K562 (cell line): Measurements from ENCODE around the gene ENSA. TPM values are rescaled to one million over a fixed set of nuclear protein-coding genes. Genes with fewer than 3 reads are reported as not detected.

Experiments
- ATAC-seq: fragments of 200-7000 bp; cut with Tn5 transposase; 3 replicates; pipeline ENCODE4 v1.9.1; 2020; ENCODE audit warnings: moderate library complexity
- Bru-seq: library from RNA; stranded (reverse); fragments of 400-500 nt; gene quantifications from one replicate; lab custom pipeline; 2021; lab: Mats Ljungman, UMichigan
- BruChase-seq, 2 experiments: library from RNA; stranded (reverse); fragments of 400-500 nt; gene quantifications; one replicate each; lab custom pipeline; 2021; lab: Mats Ljungman, UMichigan
- BruUV-seq: library from RNA; stranded (reverse); fragments of 400-500 nt; replicated peaks from 2 replicates; lab custom pipeline; 2021; lab: Mats Ljungman, UMichigan
- CTCF ChIA-PET: fragments of 300-600 bp; formaldehyde crosslinking; extraction: SDS; loops from one replicate; lab custom pipeline; 2021; ENCODE audit warnings: low intra/inter-chr PET ratio; lab: Yijun Ruan, JAX
- POLR2A ChIA-PET: fragments of 300-600, 350-650 bp; sonication (Branson Sonifier 250); formaldehyde crosslinking; extraction: SDS; loops from one replicate; lab custom pipeline; 2021; ENCODE audit warnings: antibody characterized with exemption, inconsistent platforms; lab: Yijun Ruan, JAX
- DNase-seq, 4 experiments: peaks; one replicate each; pipeline versions ENCODE4 v3.0.0 to v3.0.0-alpha.2; 2011 to 2018; ENCODE audit warnings: low spot score in 3 of 4, mixed read lengths in 3 of 4; ENCODE audit errors: extremely low read depth in 1 of 4
- FAIRE-seq: peaks from 2 replicates; lab custom pipeline; 2011; peaks lifted over from hg19 to GRCh38; lab: Jason Lieb, UNC
- H2AFZ ChIP-seq: 2 replicates; pipeline ENCODE4 v1.6.0; 2011; ENCODE audit warnings: low read depth, low read length, control low read depth, inconsistent platforms
- H3K27ac ChIP-seq: fragments of 200-600 bp; 3 replicates; pipeline ENCODE4 v1.8.0; 2011; ENCODE audit warnings: low read depth, mild to moderate bottlenecking, control low read depth, inconsistent platforms, low read length, moderate library complexity, mixed read lengths; ENCODE audit errors: extremely low read depth
- H3K27me3 ChIP-seq, 2 experiments: fragments of 300-600 bp in 1 of 2; 2 replicates in 1 of 2; 3 replicates in 1 of 2; pipeline versions ENCODE4 v1.6.0 to v1.8.0; 2011; ENCODE audit warnings: inconsistent platforms in 2 of 2, low read length in 2 of 2, mild to moderate bottlenecking in 1 of 2, mixed read lengths in 1 of 2, moderate library complexity in 1 of 2; ENCODE audit not compliant: control insufficient read depth in 2 of 2, insufficient read depth in 2 of 2
- H3K36me3 ChIP-seq: fragments of 300-600 bp; 3 replicates; pipeline ENCODE4 v1.8.0; 2011; ENCODE audit warnings: mild to moderate bottlenecking, low read length, inconsistent platforms; ENCODE audit not compliant: control insufficient read depth, insufficient read depth
- H3K4me1 ChIP-seq, 2 experiments: fragments of 200-600 bp in 1 of 2; replicated peaks in 1 of 2; 2 replicates in 1 of 2; 3 replicates in 1 of 2; pipeline versions ENCODE4 v1.5.1 to v1.8.0; 2011; ENCODE audit warnings: inconsistent platforms in 2 of 2, low read length in 2 of 2, mild to moderate bottlenecking in 1 of 2, mixed read lengths in 1 of 2, moderate library complexity in 1 of 2; ENCODE audit not compliant: control insufficient read depth in 2 of 2, insufficient read depth in 2 of 2
- H3K4me2 ChIP-seq: 2 replicates; pipeline ENCODE4 v1.6.1; 2011; ENCODE audit warnings: low read length, control low read depth, inconsistent platforms, mixed read lengths; ENCODE audit not compliant: insufficient read depth
- H3K4me3 ChIP-seq: fragments of 200-600 bp; sonication (generic), shearing (Covaris generic); 2 replicates; pipeline ENCODE4 v1.5.1; 2016; ENCODE audit warnings: control low read depth, inconsistent platforms
- H3K79me2 ChIP-seq: fragments of 200-600 bp; 3 replicates; pipeline ENCODE4 v1.8.0; 2011; ENCODE audit warnings: low read length, inconsistent platforms; ENCODE audit not compliant: control insufficient read depth, insufficient read depth
- H3K9ac ChIP-seq, 2 experiments: 2 replicates each; pipeline versions ENCODE4 v1.6.0 to v1.6.1; 2011; ENCODE audit warnings: low read depth in 2 of 2, low read length in 2 of 2, control low read depth in 1 of 2, inconsistent platforms in 1 of 2, mild to moderate bottlenecking in 1 of 2, mixed read lengths in 1 of 2; ENCODE audit not compliant: insufficient read depth in 1 of 2
- H3K9me1 ChIP-seq: one replicate; pipeline ENCODE4 v1.6.0; 2011; ENCODE audit warnings: inconsistent platforms, mild to moderate bottlenecking, low read length, moderate library complexity; ENCODE audit not compliant: control insufficient read depth, insufficient read depth
- H3K9me3 ChIP-seq: replicated peaks from 2 replicates; pipeline ENCODE4 v1.5.1; 2011; ENCODE audit warnings: low read depth, low read length, inconsistent platforms; ENCODE audit not compliant: control insufficient read depth, insufficient read depth
- H4K20me1 ChIP-seq: replicated peaks from 2 replicates; pipeline ENCODE4 v1.6.1; 2011; ENCODE audit warnings: low read length, inconsistent platforms, mixed read lengths; ENCODE audit not compliant: control insufficient read depth, insufficient read depth
- LEF1 ChIP-seq: fragments of 450-650 bp; IDR thresholded peaks from 2 replicates; pipeline ENCODE4 v1.6.1; 2016; ENCODE audit warnings: mild to moderate bottlenecking
- ZNF699 ChIP-seq: fragments of 250-450 bp; sonication (Bioruptor Pico); IDR thresholded peaks from 2 replicates; pipeline ENCODE4 v1.8.0; 2021; ENCODE audit warnings: mild to moderate bottlenecking, moderate library complexity; ENCODE audit not compliant: insufficient replicate concordance
- WGBS: fragments of 100-300 bp; shearing (Covaris generic); methylation state at CpG from one replicate; pipeline ENCODE4 v1.1.6; 2016; ENCODE audit warnings: low coverage, mixed read lengths; ENCODE audit not compliant: insufficient coverage; ENCODE audit errors: missing lambda C conversion rate; 5-methylcytosine and 5-hydroxymethylcytosine counted together
- in situ Hi-C: fragments of 300-500 bp; cut with MboI; formaldehyde crosslinking; loops from 4 replicates; pipeline ENCODE4 v1.15.0; 2018; ENCODE audit warnings: inconsistent platforms, mixed read lengths
- intact Hi-C: fragments of 100-400 bp; cut with micrococcal nuclease; formaldehyde crosslinking; loops from 2 replicates; pipeline ENCODE4 v1.14.2; 2022
- long read RNA-seq, 3 experiments: library from polyadenylated mRNA in 2 of 3; library from RNA in 1 of 3; unstranded in 2 of 3; stranded (forward) in 1 of 3; transcript quantifications; one replicate each; pipeline ENCODE4 v2.0.0, GENCODE V29; 2019 to 2022
- polyA minus RNA-seq, 3 experiments: library from RNA; depleted of rRNA, polyadenylated mRNA; stranded (reverse); fragments of >200 nt; gene quantifications; 2 replicates each; pipeline ENCODE4 v1.2.3, GENCODE V29; 2011
- polyA plus RNA-seq, 8 experiments: library from polyadenylated mRNA; depleted of rRNA in 4 of 8; stranded (reverse) in 5 of 8; unstranded in 3 of 8; fragments of >200 nt; fragmentation: Nextera tagmentation in 2 of 8; fragmentation: Illumina TruSeq in 1 of 8; extraction: Ambion mirVana in 2 of 8; extraction: Trizol in 1 of 8; gene quantifications; 2 replicates each; pipeline versions ENCODE4 v1.2.1 to v1.2.3, GENCODE V29; 2011 to 2014; ENCODE audit warnings: inconsistent platforms in 1 of 8, missing spikeins in 1 of 8
- total RNA-seq, 7 experiments: library from RNA; depleted of rRNA in 6 of 7; stranded (reverse); fragments of >200 nt in 6 of 7; fragmentation: Illumina TruSeq in 2 of 7; extraction: Trizol in 2 of 7; gene quantifications; 2 replicates each; pipeline versions ENCODE4 v1.2.1 to v1.2.3, GENCODE V29; 2011 to 2021; ENCODE audit warnings: low replicate concordance in 1 of 7

ENSA gene
- total RNA-seq (2011; cell fraction: chromatin; rRNA removed; ENCODE audit: low replicate concordance): 86.7 and 153 TPM in 2 replicates
- 54.7 and 57.9 TPM in 2 replicates for total RNA-seq (2011; cell fraction: nucleolus; rRNA removed)
- 124 and 201 TPM in 2 replicates for total RNA-seq (2011; cell fraction: nucleoplasm; rRNA removed)
- total RNA-seq (2014; rRNA removed) (147 and 163 TPM in 2 replicates), total RNA-seq (2014; rRNA removed; fragmentation: Illumina TruSeq; extraction: Trizol) (196 and 198 TPM in 2 replicates), total RNA-seq (2015; rRNA removed; fragmentation: Illumina TruSeq; extraction: Trizol) (183 and 188 TPM in 2 replicates), total RNA-seq (2021) (203 and 219 TPM in 2 replicates), polyA plus RNA-seq (2011; rRNA removed) (133 and 156 TPM in 2 replicates), polyA plus RNA-seq (2014; fragmentation: Illumina TruSeq; extraction: Trizol) (565 and 605 TPM in 2 replicates), polyA plus RNA-seq (2014; fragmentation: Nextera tagmentation; extraction: Ambion mirVana) (10 to 100 TPM; 68.1 to 93.9 TPM), polyA plus RNA-seq (2014; rRNA removed) (197 and 354 TPM in 2 replicates), polyA minus RNA-seq (2011; rRNA and poly(A)+ RNA removed) (60.6 and 80.0 TPM in 2 replicates), Bru-seq, nascent RNA (percentile 93 among the genes with signal in this experiment), BruChase-seq, experiment 1, labeled RNA remaining after a 2-hour chase (percentile 90 among the genes with signal in this experiment), BruChase-seq, experiment 2, labeled RNA remaining after a 6-hour chase (percentile 92 among the genes with signal in this experiment)
- 116 and 118 TPM in 2 replicates for polyA plus RNA-seq (2011; cell fraction: cytosol; rRNA removed)
- 47.5 and 50.4 TPM in 2 replicates for polyA plus RNA-seq (2011; cell fraction: nucleus; rRNA removed)
- polyA plus RNA-seq (2012): 174 and 197 TPM in 2 replicates
- polyA minus RNA-seq (2011; cell fraction: cytosol; rRNA and poly(A)+ RNA removed): 32.9 and 35.0 TPM in 2 replicates
- polyA minus RNA-seq (2011; cell fraction: nucleus; rRNA and poly(A)+ RNA removed): 22.9 and 51.1 TPM in 2 replicates
- long read RNA-seq, experiment 1, transcript ENSA-202 (5 exons, 633 nt): minor isoform, 5 of 244 reads
- long read RNA-seq, experiment 1, transcript ENSA-205 (4 exons, 792 nt): minor isoform, 10 of 244 reads
- long read RNA-seq, experiment 1, transcript ENSA-208 (4 exons, 2,085 nt): major isoform, 86 of 244 reads
- long read RNA-seq, experiment 1, transcript ENSA-201 (3 exons, 2,818 nt): minor isoform, 34 of 244 reads
- long read RNA-seq, experiment 1, partial matches to known transcripts: 3 of 244 reads
- long read RNA-seq, experiment 1, other reads (novel, unspliced or antisense): 94 of 244 reads
- long read RNA-seq, experiment 2, transcript ENSA-201 (3 exons, 2,818 nt): minor isoform, 21 of 293 reads
- long read RNA-seq, experiment 2, transcript ENSA-205 (4 exons, 792 nt): minor isoform, 11 of 293 reads
- long read RNA-seq, experiment 2, transcript ENSA-207 (2 exons, 703 nt): minor isoform, 9 of 293 reads
- long read RNA-seq, experiment 2, transcript ENSA-208 (4 exons, 2,085 nt): major isoform, 159 of 293 reads
- long read RNA-seq, experiment 2, partial matches to known transcripts: 13 of 293 reads
- long read RNA-seq, experiment 2, other reads (novel, unspliced or antisense): 76 of 293 reads
- long read RNA-seq, experiment 3, transcript ENSA-208 (4 exons, 2,085 nt): major isoform, 74 of 102 reads
- long read RNA-seq, experiment 3, transcript ENSA-201 (3 exons, 2,818 nt): minor isoform, 14 of 102 reads
- long read RNA-seq, experiment 3, transcript ENSA-207 (2 exons, 703 nt): minor isoform, 5 of 102 reads
- long read RNA-seq, experiment 3, partial matches to known transcripts: 1 of 102 reads
- long read RNA-seq, experiment 3, other reads (novel, unspliced or antisense): 6 of 102 reads

- peaks cover 14 to 24% of the 10 kb centered on the region in 2 experiments; a peak in 4 of 5 replicates for H3K4me1 ChIP-seq
- peak within 1 kb of the TSS; percentile 97 for H3K4me2 ChIP-seq
- ChIA-PET POLR2A (interaction anchor here (0.6 to 3.2 kb wide), 27 partner anchors 10 to 400 kb away, joined by 3 to 32 read pairs (median 4); partner anchors contain the start of gene MCL1), CTCF (no interaction called here)
- peaks cover 49% of the 10 kb centered on the region for H3K79me2 ChIP-seq
- intact Hi-C loops: loop anchor here (2.0 to 10.0 kb wide), 3 partner anchors 67 to 295 kb away; partner anchors contain the start of genes GOLPH3L, SETDB1 and TARS2
- no peaks in the 10 kb centered on the region for H3K27me3 ChIP-seq
- H3K9me1 ChIP-seq: no peaks in the 10 kb centered on the region
- no peaks in the 10 kb centered on the region for H4K20me1 ChIP-seq
- H3K4me3 ChIP-seq: peak within 1 kb of the TSS; percentile 59
- in situ Hi-C loops: no loop called here
- H2AFZ ChIP-seq: peak within 1 kb of the TSS; percentile 82
- WGBS: under 1% methylated on average over 42 of the region's 49 CpGs
- no peaks in the 10 kb centered on the region for H3K9me3 ChIP-seq
- DNase-seq (peak; percentile 89 to 99 (median 94)), FAIRE-seq (peak; percentile 99), ATAC-seq (peak; percentile 94)
- no TSS peak for BruUV-seq
- H3K36me3 ChIP-seq: peaks cover 36% of the 10 kb centered on the region
- peak within 1 kb of the TSS; percentile 87 to 89 for H3K9ac ChIP-seq
- peak within 1 kb of the TSS; percentile 92 for H3K27ac ChIP-seq
- TF ChIP-seq LEF1 (peak; percentile 30; the same call in 1 of the 2 replicates), ZNF699 (CRISPR knock-in tag) (no peak)
These were observed at the start of gene ENSA for GRCh38 chr1:150629115-150629928. Gene ENSA (minus strand): TSS chr1:150629612. CDS start chr1:150629470, 142 bp downstream.
